ENCODE measurements around the gene XCL1.
"Not testable (repeated sequence)": the region's sequence is repeated elsewhere in the genome, so short reads cannot be mapped to it uniquely, and the experiment has no call there.

The XCL1 gene

DNA sequence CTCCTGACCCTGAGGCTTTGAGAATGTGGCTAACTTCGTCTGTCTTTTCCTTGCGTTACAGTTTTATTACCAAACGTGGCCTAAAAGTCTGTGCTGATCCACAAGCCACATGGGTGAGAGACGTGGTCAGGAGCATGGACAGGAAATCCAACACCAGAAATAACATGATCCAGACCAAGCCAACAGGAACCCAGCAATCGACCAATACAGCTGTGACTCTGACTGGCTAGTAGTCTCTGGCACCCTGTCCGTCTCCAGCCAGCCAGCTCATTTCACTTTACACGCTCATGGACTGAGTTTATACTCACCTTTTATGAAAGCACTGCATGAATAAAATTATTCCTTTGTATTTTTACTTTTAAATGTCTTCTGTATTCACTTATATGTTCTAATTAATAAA lies 4.6 kb downstream of the XCL1 start:
- H3K27ac Mint-ChIP-seq; H3K27me3 Mint-ChIP-seq (ENCODE audit: low read depth); H3K4me3 Mint-ChIP-seq; H3K36me3 Mint-ChIP-seq (ENCODE audit: low read depth); H3K9me3 Mint-ChIP-seq; DNase-seq (ENCODE audit: low spot score); H3K4me1 Mint-ChIP-seq (ENCODE audit: low read depth): not testable (repeated sequence)

- H3K27me3 Mint-ChIP-seq (ENCODE audit: low read depth), result no peaks in the 10 kb centered on the region
- no peak overlapping the region for H3K4me3 Mint-ChIP-seq
- DNase-seq (ENCODE audit: low spot score), result no peak
- H3K36me3 Mint-ChIP-seq (ENCODE audit: low read depth), result no peaks in the 10 kb centered on the region
- peaks cover 2% of the 10 kb centered on the region for H3K9me3 Mint-ChIP-seq
- no peak overlapping the region for H3K27ac Mint-ChIP-seq
- peaks cover 6% of the 10 kb centered on the region for H3K4me1 Mint-ChIP-seq (ENCODE audit: low read depth)
These were observed 5.6 kb downstream of the XCL1 start for GRCh38 chr1:168581817-168582572.

DNA sequence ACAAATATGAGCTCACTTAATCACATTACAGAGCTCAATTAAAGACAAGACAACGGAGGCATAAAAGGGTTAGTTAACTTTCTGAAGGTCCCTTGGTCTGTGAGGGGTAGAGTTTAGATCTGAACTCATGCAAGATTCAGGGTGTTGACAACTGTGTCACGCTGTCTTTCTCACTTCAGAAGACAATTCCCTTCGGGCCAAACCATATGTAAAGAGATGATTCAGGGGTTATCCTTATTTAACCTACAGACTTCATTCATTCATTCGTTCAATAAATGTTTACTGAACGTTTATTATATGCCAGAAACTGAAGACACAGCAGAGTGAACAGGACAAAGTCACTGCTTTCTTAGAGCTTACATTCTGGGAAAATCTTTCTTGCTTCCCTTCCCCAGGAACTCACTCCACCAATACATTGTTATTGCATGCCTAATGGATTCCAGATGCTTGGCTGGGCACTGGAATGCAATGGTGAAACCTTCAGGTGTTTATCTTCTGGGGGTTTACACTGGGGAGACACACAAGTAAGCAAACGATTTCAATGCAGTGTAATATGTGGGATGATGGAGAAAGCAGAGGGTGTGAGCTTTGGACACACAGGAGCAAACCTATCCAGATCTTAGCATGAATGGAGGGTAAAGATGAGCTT lies 6.4 kb downstream of the XCL1 start:
- Mint-ChIP-seq H3K4me1 (ENCODE audit: low read depth) (peaks cover 2% of the 10 kb centered on the region), H3K27me3 (ENCODE audit: low read depth) (no peaks in the 10 kb centered on the region), H3K9me3 (peaks cover 10% of the 10 kb centered on the region), H3K27ac (no peak overlapping the region), H3K4me3 (no peak overlapping the region), H3K36me3 (ENCODE audit: low read depth) (no peaks in the 10 kb centered on the region)
- DNase-seq (ENCODE audit: low spot score), result no peak

DNA sequence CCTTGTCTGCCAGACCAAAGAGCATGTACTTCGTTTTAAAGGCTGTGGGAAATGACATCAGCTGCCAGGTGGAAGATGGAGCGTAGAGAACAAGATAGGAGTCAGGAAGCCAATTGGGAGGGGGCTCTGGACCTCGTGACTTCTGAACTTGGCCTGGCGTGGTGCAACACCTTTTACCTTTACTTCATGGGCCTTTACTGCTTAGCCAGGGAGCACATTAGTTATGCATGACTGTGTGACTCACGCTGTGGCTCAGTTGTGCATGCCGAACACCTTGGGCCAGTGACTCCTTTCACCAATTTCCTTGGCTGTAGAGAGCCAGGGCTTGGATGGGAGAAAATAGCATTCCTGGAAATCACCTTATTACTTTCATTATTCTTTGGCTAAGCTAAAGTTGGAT lies 7.2 kb downstream of the XCL1 start:
- H3K4me3 Mint-ChIP-seq, result no peak overlapping the region
- peaks cover 2% of the 10 kb centered on the region for H3K4me1 Mint-ChIP-seq (ENCODE audit: low read depth)
- DNase-seq (ENCODE audit: low spot score), result no peak
- H3K27me3 Mint-ChIP-seq (ENCODE audit: low read depth), result no peaks in the 10 kb centered on the region
- H3K36me3 Mint-ChIP-seq (ENCODE audit: low read depth), result no peaks in the 10 kb centered on the region
- H3K27ac Mint-ChIP-seq, result no peak overlapping the region
- peaks cover 10% of the 10 kb centered on the region for H3K9me3 Mint-ChIP-seq

DNA sequence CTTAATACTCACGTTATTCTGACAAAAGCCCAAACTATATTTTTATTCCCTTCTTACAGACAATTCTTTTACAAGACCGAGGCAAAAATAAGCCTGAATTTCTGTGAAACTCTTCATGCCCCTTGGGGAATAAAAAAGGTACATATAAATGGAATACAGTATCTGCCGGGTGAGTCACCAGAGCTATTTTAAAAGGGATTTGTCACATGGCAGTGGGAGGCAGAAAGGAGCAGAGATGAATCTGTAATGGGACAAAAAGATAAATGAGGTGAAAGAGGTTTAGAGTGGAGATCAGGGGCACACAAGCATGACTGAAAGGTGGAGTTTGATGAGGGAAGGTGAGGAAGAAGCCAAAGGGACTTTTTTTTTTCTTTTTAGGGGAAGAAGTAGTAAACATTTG lies 8.8 kb downstream of the XCL1 start:
- Mint-ChIP-seq H3K36me3 (ENCODE audit: low read depth) (no peaks in the 10 kb centered on the region), H3K27me3 (ENCODE audit: low read depth) (peaks cover 2% of the 10 kb centered on the region), H3K27ac (no peak overlapping the region), H3K4me1 (ENCODE audit: low read depth) (peaks cover 2% of the 10 kb centered on the region), H3K9me3 (peaks cover 10% of the 10 kb centered on the region), H3K4me3 (no peak overlapping the region)
- no peak for DNase-seq (ENCODE audit: low spot score)

- H3K4me3 Mint-ChIP-seq, result no peak overlapping the region
- H3K4me1 Mint-ChIP-seq (ENCODE audit: low read depth), result no peaks in the 10 kb centered on the region
- peaks cover 10% of the 10 kb centered on the region for H3K9me3 Mint-ChIP-seq
- peaks cover 2% of the 10 kb centered on the region for H3K27me3 Mint-ChIP-seq (ENCODE audit: low read depth)
- H3K36me3 Mint-ChIP-seq (ENCODE audit: low read depth), result no peaks in the 10 kb centered on the region
- H3K27ac Mint-ChIP-seq, result no peak overlapping the region
- DNase-seq (ENCODE audit: low spot score), result no peak
These were observed 9.5 kb downstream of the XCL1 start for GRCh38 chr1:168585937-168586336.

GRCh38 chr1:168589167-168589566 lies 12.8 kb downstream of the XCL1 start:
- H3K27me3 Mint-ChIP-seq (ENCODE audit: low read depth), result peaks cover 2% of the 10 kb centered on the region
- H3K4me1 Mint-ChIP-seq (ENCODE audit: low read depth), result no peaks in the 10 kb centered on the region
- no peak for DNase-seq (ENCODE audit: low spot score)
- no peak overlapping the region for H3K27ac Mint-ChIP-seq
- H3K4me3 Mint-ChIP-seq, result no peak overlapping the region
- H3K9me3 Mint-ChIP-seq, result peaks cover 10% of the 10 kb centered on the region
- no peaks in the 10 kb centered on the region for H3K36me3 Mint-ChIP-seq (ENCODE audit: low read depth)

DNA sequence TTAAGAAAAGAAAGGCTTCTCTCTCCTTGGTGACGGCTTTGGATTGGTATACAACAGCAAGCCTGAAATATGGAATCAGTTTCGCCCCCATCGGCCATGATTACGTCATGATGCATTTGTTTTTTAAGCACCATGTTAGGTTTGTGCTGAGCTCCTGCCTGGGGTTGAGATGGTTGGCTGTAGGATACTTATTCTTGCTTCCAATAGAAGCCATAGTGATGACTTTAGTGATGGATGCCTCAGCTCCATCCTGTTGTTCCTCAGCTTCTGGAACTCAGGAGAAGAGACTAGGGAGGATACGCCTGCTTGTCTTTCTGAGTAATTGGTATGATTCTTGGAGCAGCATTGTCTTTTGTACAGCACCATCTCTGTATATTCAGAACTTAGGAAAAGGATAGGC lies 14.7 kb downstream of the XCL1 start:
- no peaks in the 10 kb centered on the region for H3K36me3 Mint-ChIP-seq (ENCODE audit: low read depth)
- peaks cover 2% of the 10 kb centered on the region for H3K27me3 Mint-ChIP-seq (ENCODE audit: low read depth)
- H3K27ac Mint-ChIP-seq, result no peak overlapping the region
- H3K4me3 Mint-ChIP-seq, result no peak overlapping the region
- H3K9me3 Mint-ChIP-seq, result peaks cover 10% of the 10 kb centered on the region
- H3K4me1 Mint-ChIP-seq (ENCODE audit: low read depth), result no peaks in the 10 kb centered on the region
- no peak for DNase-seq (ENCODE audit: low spot score)

- Mint-ChIP-seq H3K27me3 (ENCODE audit: low read depth) (peaks cover 2% of the 10 kb centered on the region), H3K4me1 (ENCODE audit: low read depth) (no peaks in the 10 kb centered on the region), H3K36me3 (ENCODE audit: low read depth) (no peaks in the 10 kb centered on the region), H3K4me3 (no peak overlapping the region), H3K27ac (no peak overlapping the region), H3K9me3 (peaks cover 10% of the 10 kb centered on the region)
- no peak for DNase-seq (ENCODE audit: low spot score)
These were observed 15.3 kb downstream of the XCL1 start for GRCh38 chr1:168591641-168592250.

DNA sequence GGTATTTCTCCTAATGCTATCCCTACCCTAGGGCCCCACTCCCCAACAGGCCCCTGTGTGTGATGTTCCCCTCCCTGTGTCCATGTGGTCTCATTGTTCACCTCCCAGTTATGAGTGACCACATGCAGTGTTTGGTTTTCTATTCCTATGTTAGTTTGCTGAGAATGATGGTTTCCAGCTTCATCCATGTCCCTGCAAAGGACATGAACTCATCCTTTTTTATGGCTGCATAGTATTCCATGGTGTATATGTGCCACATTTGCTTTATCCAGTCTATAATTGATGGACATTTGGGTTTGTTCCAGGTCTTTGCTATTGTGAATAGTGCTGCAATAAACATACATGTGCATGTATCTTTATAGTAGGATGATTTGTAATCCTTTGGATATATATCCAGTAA lies 19.0 kb downstream of the XCL1 start:
- H3K27ac Mint-ChIP-seq; H3K9me3 Mint-ChIP-seq; H3K27me3 Mint-ChIP-seq (ENCODE audit: low read depth); H3K4me1 Mint-ChIP-seq (ENCODE audit: low read depth); H3K4me3 Mint-ChIP-seq; DNase-seq (ENCODE audit: low spot score); H3K36me3 Mint-ChIP-seq (ENCODE audit: low read depth): not testable (repeated sequence)

DNA sequence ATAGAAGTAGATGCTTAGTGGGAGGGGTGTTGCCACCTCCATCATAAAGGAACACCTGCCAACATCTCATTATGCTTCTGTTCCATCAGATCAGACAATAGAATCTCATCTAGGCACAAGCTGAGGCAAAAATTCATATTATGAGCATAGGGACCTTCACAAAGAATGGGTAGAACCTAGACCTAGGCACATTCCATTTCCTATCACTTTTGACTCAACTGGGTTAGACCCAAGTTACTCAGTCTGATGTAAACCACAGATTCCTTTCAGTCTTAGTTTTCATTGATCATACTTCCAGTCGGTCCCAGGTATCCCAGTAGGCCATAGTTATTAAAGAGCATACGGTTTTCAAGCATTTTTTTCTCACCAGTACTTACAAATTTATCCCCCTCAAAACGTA lies 21.7 kb downstream of the XCL1 start:
- no peak for DNase-seq (ENCODE audit: low spot score)
- peaks cover 2% of the 10 kb centered on the region for H3K4me1 Mint-ChIP-seq (ENCODE audit: low read depth)
- no peak overlapping the region for H3K27ac Mint-ChIP-seq
- H3K9me3 Mint-ChIP-seq, result no peaks in the 10 kb centered on the region
- peaks cover 10% of the 10 kb centered on the region for H3K27me3 Mint-ChIP-seq (ENCODE audit: low read depth)
- no peak overlapping the region for H3K4me3 Mint-ChIP-seq
- H3K36me3 Mint-ChIP-seq (ENCODE audit: low read depth), result no peaks in the 10 kb centered on the region

- Mint-ChIP-seq H3K4me1 (ENCODE audit: low read depth) (peaks cover 2% of the 10 kb centered on the region), H3K9me3 (no peaks in the 10 kb centered on the region), H3K4me3 (no peak overlapping the region), H3K36me3 (ENCODE audit: low read depth) (no peaks in the 10 kb centered on the region), H3K27ac (no peak overlapping the region), H3K27me3 (ENCODE audit: low read depth) (peaks cover 14% of the 10 kb centered on the region)
- no peak for DNase-seq (ENCODE audit: low spot score)
These were observed 22.5 kb downstream of the XCL1 start for GRCh38 chr1:168598892-168599291.

GRCh38 chr1:168599641-168600040 lies 23.2 kb downstream of the XCL1 start:
- Mint-ChIP-seq H3K36me3 (ENCODE audit: low read depth) (no peaks in the 10 kb centered on the region), H3K4me1 (ENCODE audit: low read depth) (peaks cover 2% of the 10 kb centered on the region), H3K9me3 (no peaks in the 10 kb centered on the region), H3K27me3 (ENCODE audit: low read depth) (peaks cover 14% of the 10 kb centered on the region), H3K27ac (no peak overlapping the region), H3K4me3 (no peak overlapping the region)
- DNase-seq (ENCODE audit: low spot score), result no peak

DNA sequence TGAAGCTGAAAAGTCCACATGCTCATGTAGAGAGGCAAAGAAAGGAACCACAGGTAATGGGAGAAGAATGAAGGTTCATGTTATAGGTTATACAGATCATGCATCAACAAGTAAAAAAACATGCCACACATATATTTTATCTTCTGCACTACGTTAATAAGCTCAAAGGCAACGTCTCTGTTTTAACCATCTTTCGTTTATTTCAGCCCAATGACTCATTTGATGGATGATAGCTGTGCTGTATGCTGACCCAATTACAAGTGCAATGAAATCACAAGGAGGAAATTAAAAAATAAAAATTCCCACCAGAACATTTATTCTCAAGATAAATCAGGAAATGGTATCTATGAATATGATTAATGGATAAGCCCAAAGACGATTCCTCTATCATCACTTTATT lies 24.6 kb downstream of the XCL1 start:
- Mint-ChIP-seq H3K9me3 (no peaks in the 10 kb centered on the region), H3K36me3 (ENCODE audit: low read depth) (no peaks in the 10 kb centered on the region), H3K27ac (no peak overlapping the region), H3K27me3 (ENCODE audit: low read depth) (peaks cover 21% of the 10 kb centered on the region), H3K4me1 (ENCODE audit: low read depth) (peaks cover 5% of the 10 kb centered on the region), H3K4me3 (no peak overlapping the region)
- no peak for DNase-seq (ENCODE audit: low spot score)
